ENCODE results near the gene FAM193A.

Gene FAM193A

DNA sequence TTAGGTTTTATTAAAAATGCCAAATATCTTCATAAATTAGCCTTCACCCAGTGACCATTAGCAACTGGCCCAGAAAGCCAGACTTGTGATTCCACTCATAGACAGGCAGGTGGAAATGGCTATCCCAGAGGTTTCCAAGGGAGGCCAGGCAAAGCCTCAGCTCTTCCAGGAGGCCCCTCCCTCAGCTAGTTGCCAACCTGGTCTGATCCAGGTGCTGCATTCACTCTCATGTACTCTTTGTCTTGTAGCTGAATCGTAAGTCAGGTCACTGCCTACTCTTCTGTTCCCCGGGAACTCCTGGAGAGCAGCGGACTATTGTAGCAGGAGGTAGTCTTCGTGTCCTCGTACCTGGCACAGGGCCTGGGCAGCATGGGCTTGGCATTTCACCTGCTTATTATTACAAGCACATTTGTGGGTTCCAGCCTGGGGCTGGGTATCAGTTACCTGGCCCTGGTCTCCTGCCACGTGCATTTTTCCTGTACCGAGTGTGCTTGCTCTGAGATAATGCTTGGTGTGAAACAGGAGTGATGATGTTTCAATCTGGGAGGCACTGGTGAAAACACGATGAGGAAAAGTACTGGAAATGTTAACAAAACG lies 101.6 kb downstream of the FAM193A start:
- H3K4me3 ChIP-seq (ENCODE audit: low read depth, low read length) = no peak overlapping the region
- DNase-seq (ENCODE audit: low read depth) = no peak

DNA sequence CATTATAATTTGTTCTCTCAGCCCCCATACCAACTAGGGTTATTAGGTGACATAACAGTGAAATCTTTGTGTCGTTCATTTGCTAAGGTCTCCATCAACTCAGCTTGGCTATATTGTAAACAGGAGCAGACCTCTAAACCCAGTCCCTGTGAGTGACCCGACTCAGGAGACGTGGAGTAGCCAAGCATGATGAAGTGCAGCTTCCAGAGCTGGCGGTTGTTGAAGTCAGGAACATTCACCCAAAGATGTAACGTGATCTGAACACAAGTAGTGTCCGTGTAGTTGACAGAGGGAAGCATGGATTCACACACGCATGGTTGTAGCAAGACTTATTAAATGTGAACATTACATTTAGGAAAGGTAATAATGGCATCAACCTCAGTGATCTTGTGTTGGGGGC lies 102.3 kb downstream of the FAM193A start:
- DNase-seq (ENCODE audit: low read depth) = no peak
- no peak overlapping the region for H3K4me3 ChIP-seq (ENCODE audit: low read depth, low read length)

DNA sequence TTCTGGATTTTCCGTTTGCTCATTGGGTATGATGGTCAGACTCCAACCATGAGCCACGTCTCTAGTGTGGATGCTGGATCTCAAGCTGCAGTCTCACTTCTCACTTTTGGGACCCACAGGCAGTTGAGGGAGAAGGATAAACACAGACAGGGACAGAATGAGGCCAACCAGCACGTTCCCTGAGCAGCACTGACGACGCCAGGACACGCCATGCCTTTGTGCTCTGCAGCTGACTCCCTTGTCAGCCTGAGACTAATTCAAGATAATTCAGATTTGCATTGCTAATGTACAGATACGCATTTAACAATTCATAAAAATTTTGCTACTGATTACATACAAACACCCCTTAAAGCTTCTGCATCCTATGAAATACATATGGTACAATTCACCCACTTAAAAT lies 106.5 kb downstream of the FAM193A start:
- DNase-seq (ENCODE audit: low read depth) = no peak
- no peak overlapping the region for H3K4me3 ChIP-seq (ENCODE audit: low read depth, low read length)

DNA sequence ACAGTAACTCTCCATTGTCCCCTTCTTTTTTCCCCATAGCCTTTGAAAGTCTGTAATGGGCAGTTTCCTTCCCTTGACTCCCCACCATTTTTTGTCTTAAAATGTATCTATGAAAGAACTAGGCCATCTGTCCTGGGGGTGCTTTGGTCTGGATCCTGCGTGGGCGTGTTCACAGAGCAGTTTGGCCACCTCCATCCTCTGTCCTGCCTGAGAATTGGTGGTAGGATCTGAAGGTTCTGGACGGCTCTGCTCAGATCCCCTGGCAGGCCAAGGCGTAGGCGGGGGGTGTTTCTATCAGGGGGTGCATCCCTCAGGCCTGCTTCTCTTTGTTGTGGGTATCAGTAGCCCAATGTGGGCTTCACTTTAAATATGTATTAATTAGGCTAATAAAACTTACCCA lies 107.1 kb downstream of the FAM193A start:
- no peak overlapping the region for H3K4me3 ChIP-seq (ENCODE audit: low read depth, low read length)
- no peak for DNase-seq (ENCODE audit: low read depth)

DNA sequence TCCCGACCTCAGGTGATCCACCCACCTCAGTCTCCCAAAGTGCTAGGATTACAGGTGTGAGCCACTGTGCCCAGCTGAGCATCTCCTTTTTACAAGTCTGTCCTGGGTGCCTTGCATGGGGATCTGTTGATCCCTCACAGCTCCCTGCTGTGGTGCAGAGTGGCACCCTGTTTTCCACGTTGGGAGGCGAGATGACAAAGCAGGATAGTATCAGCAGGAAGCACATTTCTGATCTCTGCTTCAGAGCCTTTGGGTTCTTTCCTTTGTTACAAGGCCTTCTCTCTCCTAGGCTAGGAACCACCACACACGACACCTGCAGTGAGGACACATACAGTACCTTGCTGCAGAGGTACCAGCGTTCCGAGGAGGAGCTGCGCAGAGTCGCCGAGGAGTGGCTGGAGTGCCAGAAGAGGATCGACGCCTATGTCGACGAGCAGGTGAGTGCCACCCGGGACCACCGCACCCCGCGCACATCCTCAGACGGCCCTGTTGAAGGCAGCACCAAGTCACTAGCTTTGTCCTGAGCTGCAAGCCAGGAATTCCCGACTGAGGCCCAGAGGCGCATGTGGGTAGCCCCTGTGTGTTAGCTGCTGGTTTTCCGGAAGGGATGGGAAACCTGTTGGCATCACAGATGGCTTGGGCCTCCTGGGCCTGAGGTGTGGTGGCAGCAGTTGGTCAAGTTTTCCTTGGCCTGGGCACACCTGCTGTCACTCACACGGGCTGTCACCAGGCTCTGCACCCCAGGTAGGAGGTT lies 110.1 kb downstream of the FAM193A start:
- no peak overlapping the region for H3K4me3 ChIP-seq (ENCODE audit: low read depth, low read length)
- DNase-seq (ENCODE audit: low read depth) = no peak

DNA sequence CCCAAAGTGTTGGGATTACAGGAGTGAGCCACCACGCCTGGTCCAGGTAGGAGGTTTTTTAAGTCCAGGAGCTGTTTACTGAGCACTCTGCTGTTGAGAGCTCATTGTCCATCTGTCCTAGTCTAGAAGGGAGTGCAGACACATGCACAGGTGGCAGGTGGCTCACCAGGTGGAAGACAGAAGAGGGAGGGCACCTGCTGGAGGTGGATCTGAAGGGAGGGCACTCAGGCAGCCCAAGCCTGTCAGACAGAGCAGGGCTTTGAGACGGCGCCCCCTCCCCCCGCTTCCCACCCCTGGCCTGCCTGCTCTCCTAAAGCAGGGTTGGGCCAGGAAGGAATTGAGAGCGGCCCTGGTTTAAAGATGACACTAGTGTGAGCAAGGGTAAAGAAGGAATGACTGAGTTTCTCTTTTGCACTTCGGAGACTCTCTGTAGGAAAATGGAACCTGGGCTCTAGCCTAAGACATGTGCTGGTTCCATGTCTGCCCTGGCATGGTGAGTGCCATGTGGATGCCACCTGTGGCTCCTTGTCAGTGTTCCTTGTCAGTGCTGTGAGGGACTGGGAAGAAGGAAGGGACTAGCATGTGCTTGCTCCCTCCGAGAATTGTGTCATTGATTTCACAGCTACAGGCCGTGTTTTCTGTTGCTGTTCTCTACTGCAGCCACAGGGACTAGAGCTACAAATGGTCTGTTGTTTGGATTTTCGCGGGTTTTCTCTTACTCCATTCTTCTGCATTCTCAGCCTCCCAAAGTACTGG lies 111.1 kb downstream of the FAM193A start:
- no peak for DNase-seq (ENCODE audit: low read depth)
- no peak overlapping the region for H3K4me3 ChIP-seq (ENCODE audit: low read depth, low read length)

DNA sequence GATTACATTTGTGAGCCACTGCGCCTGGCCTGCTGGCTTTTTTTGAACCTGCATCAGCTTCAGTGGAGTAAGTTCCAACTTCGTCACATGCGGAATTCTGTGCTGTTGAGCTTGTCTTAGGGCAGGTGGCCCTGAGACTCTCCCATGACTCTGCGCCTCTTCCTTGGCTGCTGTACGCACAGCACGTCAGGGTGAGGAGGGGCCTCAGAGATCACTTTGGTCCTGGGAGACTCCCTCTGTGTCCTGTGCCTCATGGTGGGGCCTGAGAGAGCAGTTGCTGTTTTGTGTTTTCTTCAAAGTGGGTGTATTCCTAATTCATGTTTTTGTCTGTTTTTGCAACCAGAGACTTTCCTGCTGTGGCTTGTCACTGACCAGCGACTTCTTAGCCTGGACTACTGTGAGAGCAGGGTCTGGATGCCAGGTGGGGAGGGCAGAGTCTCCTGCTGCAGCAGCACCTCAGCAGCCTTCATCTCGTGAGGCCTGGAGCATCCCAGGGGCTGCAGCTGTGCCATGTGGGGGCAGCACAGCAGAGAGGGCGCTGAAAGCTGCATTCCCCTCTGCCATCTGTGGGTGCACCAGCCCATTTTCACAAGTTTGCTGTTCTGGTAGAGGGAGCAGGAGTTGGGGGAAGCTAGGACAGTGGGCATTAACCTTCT lies 111.8 kb downstream of the FAM193A start:
- DNase-seq (ENCODE audit: low read depth) = no peak
- no peak overlapping the region for H3K4me3 ChIP-seq (ENCODE audit: low read depth, low read length)

DNA sequence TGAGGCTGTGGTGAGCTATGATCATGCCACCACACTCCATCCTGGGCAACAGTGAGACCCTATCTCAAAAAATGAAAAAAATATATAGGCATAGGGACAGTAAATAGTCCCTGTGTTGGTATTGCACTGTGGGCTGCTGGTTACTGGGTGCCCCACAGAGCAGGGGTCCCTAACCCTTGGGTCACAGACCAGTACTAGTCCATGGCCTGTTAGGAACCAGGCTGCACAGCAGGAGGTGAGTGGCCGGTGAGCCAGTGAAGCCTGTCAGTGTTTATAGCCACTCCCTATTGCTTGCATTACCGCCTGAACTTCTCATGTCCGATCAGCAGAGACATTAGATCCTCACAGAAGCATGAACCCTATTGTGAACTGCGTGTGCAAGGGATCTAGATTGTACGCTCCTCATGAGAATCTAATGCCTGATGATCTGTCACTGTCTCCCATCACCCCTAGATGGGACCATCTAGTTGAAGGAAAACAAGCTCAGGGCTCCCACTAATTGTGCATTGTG lies 113.2 kb downstream of the FAM193A start:
- H3K4me3 ChIP-seq (ENCODE audit: low read depth, low read length) = no peak overlapping the region
- DNase-seq (ENCODE audit: low read depth) = no peak

DNA sequence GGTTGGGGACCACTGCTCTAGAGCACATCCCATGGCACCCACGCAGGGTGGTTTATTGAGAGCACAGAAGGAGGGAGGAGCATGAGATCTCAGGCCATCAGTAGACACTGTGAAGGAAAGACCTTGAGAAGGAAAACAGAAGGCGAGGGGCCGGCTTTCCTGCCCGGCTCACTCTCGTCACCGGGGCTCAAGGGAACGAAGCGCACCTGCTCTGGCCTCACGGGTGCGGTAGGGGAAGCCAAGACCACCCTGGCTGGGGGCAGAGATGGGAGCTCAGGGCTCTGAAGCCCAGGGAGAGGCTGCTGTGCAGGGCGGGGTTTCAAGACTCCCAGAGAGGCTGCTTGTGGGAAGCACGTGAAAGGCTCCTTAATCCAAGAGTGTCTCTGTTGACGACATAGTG lies 113.8 kb downstream of the FAM193A start:
- H3K4me3 ChIP-seq (ENCODE audit: low read depth, low read length) = no peak overlapping the region
- no peak for DNase-seq (ENCODE audit: low read depth)

DNA sequence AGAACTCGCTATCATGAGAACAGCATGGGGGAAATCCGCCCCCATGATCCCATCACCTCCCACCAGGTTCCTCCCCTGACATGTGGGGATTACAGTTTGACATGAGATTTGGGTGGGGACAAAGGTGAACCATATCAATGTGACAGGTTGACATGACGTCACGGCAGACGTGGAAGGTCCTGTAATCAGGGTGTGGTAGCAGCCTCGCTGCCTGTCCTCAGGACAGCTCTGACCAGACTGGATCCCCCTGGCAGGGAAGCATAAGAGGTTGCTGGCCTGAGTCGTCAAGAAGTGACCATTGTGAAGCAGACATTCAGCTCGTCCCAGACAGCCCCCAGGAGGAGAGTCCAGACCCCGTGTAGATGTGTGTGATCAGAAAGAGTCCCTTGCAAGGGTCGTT lies 115.1 kb downstream of the FAM193A start:
- no peak for DNase-seq (ENCODE audit: low read depth)
- H3K4me3 ChIP-seq (ENCODE audit: low read depth, low read length) = no peak overlapping the region

DNA sequence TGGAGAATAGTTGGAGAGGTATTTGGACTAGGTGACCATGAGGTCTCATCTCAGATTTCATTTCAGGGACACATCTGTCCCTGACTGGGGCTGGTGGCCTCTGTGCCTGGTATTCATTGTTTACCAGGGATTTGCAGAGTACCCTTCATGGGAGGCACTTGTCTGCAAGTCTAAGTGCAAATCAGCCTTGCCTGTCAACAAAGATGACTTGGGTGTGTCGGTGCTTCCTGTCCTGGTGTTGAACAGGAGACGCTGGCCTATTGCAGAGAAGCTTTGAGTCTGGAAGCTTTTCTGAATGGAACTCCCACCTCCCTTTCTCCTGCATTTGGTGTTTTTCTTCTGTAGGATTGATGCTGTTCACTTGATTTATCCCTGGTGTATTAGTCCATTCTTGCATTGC lies 115.6 kb downstream of the FAM193A start:
- DNase-seq (ENCODE audit: low read depth) = no peak
- H3K4me3 ChIP-seq (ENCODE audit: low read depth, low read length) = no peak overlapping the region

DNA sequence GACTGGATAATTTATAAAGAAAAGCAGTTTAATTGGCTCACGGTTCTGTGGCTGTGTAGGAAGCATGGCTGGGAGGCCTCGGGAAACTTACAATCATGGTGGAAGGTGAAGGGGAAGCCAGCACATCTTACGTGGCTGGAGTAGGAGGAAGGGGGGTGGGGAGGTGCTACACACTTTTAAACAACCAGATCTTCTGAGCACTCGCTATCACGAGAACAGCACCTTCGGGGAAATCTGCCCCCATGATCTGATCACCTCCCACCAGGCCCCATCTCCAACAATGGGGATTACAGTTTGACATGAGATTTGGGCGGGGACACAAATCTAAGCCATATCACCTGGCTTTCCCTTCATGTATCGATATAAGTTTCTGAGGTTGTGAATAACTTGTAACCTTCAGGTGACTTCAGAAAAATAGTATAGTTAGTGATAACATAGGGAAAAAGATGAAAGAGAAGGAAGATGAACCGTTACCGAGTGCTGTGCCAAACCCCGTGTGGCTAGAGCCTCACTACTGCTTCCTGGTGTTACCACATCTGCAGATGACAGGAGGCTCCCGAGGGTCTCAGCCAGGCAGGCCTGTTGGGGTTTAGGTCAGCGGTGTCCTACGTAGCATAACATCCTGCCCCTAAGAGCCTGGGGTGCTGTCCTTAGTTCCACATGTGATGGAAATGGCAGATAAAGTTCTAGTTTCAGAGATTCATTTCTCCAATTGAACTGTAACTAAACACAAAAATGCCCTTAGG lies 116.1 kb downstream of the FAM193A start:
- no peak overlapping the region for H3K4me3 ChIP-seq (ENCODE audit: low read depth, low read length)
- DNase-seq (ENCODE audit: low read depth) = no peak

DNA sequence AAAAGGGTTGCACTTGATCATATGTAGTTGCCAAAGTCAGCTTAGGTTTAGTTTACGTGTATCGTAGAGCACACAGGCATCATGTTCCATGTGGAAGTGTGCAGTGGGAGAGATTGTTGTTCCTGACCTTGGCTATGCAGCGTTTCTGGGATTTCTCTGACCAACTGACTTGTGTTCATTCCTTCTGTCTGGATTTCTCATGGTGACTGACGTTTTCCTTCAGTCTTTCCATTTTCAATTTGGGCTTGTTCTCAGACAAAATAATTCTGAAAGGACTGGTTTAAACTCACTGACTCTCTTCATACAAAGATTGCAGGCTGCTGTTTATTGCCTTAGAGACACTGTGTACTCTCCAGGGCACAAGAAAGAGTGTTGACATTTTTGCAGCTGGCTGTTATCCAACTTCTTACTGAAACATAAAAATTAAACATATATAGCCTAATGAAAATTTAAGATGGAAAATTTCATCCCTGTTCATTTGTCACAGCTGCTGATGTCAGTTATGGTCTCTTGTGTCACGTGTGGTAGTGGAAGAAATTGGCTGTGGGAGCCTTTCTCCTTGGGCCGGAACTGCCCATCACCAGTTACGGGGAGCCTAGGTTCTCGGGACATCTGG lies 124.3 kb downstream of the FAM193A start:
- no peak overlapping the region for H3K4me3 ChIP-seq (ENCODE audit: low read depth, low read length)
- DNase-seq (ENCODE audit: low read depth) = peak; percentile 27

DNA sequence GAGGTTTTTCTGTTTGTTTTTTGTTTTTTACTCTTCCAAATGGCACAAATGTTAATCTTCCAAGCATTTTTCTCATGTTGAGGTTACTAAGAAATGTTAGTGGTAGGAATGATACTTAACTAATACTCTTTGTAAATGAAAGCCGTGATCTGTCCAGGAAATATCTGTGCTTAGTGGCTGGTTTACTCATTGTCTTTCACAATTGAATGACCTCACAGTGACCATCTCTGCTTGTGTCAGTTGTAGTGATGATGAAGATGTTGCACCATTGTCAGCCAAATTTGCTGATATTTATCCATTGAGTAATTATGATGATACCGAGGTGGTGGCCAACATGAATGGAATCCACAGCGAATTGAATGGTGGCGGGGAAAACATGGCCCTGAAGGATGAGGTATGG lies 126.2 kb downstream of the FAM193A start:
- peak; percentile 85 for DNase-seq (ENCODE audit: low read depth)
- no peak overlapping the region for H3K4me3 ChIP-seq (ENCODE audit: low read depth, low read length)

DNA sequence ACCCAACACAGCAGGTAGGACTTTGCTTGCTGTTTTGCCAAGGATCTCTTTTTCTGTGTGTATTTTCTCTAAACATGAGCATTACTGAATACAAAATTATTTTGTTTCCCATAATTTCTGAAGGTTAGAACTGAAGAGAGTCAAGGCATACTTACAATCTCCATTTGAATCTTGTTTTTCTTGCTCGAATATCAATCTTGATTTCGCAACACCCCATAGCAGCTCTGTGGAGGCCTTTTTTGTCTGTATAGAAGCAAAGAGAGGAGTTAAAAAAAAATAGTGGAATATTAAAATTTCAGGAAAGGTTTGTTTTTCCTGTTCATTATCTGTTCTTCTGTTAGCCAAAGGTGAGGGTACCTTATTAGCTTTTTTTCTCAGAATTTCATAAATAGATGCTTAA lies 126.8 kb downstream of the FAM193A start:
- peak; percentile 11 for DNase-seq (ENCODE audit: low read depth)

DNA sequence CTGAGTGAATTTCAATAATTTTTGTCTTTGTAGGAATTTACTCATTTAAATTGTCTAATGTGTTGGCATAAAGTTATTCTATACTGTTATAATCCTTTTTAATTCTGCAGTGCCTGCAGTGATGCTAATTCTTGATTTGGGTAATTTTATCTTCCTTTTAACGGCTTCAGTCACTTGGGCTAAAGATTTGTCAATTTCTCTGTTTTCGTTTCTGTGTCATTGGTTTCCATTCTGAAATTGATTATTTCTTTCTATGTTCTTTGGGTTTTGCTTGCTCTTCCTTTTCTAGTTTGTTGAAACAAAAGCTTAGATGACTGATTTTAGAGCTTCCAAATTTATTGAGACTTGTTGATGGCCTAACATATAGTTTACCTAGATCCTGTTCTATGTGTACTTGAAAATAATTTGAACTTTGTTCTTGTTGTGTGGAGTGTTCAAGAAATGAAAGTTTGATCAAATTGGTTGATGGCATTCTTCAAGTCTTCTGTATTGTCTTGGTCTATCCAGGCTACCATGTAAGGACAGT lies 130.3 kb downstream of the FAM193A start:
- no peak for DNase-seq (ENCODE audit: low read depth)
- H3K4me3 ChIP-seq (ENCODE audit: low read depth, low read length) = no peak overlapping the region

More for the DNA sequence above, 126.8 kb downstream of the FAM193A start:
- H3K4me3 ChIP-seq (ENCODE audit: low read depth, low read length) = no peak overlapping the region

DNA sequence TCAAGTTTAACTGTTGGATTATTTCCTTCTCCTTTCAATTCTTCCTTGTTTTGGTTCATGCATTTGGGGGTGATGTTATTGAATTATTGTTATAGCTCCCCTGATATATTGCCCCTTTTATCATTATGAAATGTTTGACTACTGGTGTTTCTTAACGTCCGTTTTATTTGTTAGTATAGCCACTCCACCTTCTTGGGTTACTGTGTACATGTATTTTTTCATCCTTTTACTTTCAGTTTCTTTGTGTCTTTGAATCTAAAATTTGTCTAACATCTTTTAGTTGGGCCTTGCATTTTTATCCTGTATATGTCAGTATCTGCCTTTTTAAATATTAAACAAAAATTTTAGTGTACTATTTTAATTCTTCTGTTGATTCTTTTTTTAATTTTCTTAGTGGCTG lies 131.0 kb downstream of the FAM193A start:
- no peak overlapping the region for H3K4me3 ChIP-seq (ENCODE audit: low read depth, low read length)
- no peak for DNase-seq (ENCODE audit: low read depth)

DNA sequence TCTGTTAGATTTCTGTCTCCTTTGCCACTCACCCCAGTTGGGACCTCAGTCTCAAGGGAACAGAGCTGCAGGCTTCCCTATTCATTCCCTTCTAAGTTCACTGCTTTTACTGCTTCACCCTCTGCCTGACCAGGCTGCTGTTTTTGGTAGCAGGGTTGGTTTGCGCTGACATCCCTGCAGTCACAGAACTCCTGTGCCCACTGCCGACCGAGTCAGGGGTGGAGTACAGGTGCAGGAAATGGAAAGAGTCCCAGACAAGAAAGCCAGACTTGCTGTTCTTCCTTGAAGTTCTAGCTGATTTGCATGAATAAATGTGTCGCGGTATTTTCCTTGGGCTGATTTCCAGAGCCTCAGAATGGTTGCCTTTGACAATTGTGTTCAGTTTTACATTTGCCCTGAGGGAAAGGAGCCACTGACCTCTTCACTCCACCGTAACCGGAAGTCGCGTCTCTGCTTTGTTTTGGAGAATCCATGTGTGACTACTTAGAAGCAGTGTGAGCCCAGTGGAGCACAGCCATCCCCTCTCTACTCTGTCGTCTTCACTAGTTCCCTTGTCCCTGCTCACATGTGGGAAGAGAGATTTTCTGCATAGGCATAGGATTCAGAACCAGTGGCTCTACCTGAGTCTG lies 134.9 kb downstream of the FAM193A start:
- H3K4me3 ChIP-seq (ENCODE audit: low read depth, low read length) = no peak overlapping the region
- no peak for DNase-seq (ENCODE audit: low read depth)
